ENCODE data around the gene SUGP1.
"Not testable (repeated sequence)": the region's sequence is repeated elsewhere in the genome, so short reads cannot be mapped to it uniquely, and the experiment has no call there.

SUGP1 gene

DNA sequence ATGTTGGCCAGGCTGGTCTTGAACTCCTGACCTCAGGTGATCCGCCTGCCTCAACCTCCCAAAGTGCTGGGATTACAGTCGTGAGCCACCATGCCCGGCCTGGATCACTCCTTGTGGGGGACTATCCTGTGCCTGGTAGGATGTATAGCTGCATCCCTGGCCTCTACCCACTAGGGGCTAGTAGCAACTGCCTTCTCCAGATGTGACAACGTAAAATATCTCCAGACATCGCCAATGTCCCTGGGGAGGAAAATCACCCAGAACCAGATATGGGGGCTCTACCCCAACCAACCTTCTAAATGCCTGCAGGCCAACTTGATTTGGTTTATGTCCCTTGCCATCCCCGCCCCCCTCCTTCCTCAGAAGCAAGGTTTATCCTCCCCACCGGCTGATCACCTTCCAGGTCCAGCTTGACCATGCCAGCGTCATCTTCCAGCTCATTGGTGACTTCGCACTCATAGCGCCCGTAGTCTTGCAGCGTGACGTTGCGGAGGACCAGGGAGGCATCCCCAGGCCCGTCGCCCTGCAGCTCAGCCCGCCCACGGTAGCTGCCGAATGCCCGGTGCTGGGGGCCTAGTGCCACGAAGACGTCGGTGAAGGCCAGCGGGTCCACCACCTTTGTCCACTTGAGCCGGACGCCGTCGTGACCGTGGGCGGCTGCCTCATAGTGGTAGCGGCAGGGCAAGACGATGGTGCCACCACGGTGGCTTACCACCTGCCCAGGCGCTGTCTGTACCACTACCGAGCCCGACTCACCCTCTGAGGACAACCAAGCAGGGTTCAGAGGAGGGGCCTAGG, 59.7 kb downstream of the SUGP1 start:
- no peak for DNase-seq

DNA sequence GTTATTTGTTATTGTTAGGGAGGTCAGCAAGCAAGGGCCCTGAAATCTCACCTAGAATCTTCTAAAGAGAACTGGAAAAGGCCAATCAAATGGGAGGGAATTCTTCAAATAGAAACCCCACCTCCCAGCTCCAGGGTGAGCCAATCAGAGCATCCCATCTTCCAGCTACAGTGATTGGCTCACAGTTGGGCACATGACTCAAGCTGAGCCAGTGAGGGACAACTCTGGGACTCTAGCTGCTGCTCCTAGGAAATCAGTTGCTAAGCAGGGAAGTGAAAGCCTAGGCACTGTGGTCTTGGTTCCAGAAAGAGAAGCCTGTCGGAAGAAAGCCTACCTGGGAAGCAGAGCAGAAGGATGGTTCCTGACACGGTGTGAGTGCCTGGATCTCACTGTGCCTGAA, 60.6 kb downstream of the SUGP1 start:
- DNase-seq = peak; percentile 39

DNA sequence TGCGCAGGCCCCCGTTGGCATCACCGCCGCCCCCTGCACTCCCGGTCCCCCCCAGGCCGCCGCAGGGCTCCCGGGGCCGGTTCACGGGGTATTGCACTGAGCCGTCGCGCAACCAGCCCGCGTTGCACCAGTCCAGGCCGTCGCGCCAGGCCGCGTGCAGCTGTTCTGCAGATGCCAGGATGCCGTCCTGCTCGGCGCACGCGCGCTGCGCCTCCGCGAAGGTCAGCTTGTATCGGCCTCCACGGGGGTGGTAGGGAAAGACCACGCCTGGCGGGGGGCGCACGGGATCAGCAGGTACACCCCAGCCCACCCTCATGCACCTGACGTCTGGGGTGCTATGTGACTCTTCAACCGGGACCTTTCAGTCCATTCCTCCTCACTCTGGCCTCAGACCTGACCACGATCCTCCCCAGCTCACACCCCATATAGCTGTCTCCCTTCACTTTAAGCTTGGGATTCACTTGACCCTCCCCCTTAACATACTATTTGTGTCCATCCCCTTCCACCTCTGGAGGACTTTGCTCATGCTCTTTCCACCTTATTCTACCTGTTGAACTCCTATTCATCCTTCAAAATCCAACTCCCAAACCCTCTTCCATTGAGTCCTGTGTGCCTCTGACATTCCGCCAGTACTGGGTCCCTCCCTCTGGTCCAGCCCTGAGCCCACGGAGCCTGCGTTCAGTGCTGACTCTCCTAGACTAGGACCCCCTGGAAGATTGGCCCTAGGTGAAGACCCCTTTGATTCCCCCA, 61.5 kb downstream of the SUGP1 start:
- DNase-seq = no peak

DNA sequence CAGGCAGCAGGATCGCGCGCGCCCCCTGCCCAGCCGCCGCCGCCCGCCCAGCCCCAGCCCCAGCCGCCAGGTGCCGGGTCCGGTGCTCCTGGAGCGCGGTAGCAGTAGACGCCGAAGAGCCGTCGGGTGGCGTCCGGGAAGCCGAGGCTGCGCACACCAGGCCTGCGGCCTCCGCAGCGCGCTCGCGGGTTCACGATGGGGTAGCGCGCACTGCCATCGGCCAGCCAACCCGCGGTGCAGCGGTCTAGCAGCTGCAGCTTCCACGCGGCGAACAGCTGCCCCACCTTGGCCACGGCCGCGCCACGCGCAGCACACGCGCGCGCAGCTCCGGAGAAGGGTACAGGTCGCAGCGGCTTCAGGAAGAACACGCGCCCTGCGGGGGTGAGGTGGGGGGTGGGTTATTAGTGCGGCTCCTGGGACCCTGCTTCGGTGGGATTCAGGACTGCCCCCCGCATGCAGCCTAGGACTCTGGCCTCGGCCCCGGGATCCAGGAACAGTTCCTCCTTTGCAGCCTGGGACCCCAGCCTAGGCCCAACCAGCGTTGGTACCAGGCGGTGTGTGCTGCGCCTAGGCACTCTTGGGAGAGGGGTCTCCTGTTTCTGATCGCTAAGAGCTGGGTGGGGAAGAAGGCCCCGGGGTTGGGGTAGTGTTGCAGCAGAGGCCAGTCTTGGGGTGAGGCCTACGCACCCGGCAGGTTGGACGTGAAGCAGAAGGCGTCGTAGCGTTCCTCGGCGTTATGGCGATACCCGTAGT, 62.3 kb downstream of the SUGP1 start:
- DNase-seq = no peak

DNA sequence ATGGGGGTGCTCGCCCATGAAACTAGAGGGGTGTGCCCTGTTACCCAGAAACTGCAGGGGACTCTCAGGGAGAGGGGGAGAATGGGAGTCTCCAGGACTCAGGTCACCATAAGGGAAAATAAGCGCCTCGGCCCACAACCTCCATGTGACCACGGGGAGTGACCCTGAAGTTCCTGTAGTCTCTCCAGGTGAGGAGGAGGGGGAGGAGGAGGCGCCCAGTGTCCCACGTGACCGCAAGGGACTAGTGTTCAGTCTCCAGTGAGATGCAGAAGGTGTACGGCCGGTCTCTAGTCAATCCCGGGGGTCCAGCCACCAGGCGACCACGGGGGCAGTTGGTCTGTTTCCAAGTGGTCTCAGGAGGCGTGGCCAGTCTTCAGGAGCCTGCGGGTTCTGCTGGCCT, 63.2 kb downstream of the SUGP1 start:
- no peak for DNase-seq

DNA sequence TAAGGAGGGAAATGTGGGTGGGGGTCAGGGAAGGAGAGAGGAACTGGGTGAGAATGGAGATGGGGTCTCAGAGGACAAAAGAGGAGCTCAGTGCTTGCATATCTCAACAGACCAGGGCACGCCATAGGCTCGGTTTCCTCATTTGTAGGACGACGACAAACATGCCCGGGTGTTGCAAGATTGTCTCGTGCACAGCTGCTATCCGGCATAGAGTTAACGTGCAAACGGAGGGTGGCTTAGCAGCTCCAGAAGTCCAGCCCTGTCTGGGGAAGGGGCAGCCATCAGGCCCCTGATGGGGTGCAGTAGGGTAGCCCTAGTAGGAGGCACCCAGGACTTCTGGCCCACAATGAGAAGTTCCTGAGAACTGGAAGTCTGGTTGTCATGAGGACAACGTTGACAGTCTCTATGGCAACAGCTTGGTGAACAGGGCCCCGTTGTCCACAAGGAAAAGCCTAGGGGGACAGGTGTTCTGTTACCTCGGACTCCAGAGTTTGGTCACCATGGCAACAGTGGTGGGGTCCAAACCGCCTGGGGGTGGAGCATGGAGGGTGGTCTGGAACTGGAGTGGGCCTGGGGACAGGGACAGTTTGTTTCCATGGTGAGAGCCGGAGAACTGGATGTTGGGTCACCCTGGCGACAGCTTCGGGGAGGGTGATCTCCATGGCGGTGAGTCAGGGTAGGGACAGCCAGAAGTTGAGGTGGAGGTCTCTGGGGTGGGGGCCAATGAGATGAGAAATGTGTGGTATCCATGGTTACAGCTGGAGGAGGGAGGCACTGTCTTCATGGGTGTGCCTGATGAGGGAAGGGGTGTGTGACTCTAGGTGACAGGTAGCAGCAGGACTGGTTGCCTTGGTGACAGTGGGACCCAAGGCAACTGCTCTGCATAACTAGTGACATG, 64.0 kb downstream of the SUGP1 start:
- no peak for DNase-seq

DNA sequence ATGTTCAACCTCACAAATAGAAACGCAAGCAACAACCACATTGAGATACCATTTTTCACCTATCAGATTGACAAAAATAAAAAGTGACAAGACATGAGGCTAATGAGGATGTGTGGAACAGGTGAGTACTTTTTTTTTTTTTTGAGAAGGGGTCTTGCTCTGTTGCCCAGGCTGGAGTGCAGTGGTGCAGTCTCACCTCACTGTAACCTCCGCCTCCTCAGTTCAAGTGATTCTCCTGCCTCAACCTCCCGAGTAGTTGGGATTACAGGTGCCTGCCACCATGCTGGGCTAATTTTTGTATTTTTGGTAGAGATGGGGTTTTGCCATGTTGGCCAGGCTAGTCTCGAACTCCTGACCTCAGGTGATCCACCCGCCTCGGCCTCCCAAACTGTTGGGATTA, 66.9 kb downstream of the SUGP1 start:
- DNase-seq = not testable (repeated sequence)

DNA sequence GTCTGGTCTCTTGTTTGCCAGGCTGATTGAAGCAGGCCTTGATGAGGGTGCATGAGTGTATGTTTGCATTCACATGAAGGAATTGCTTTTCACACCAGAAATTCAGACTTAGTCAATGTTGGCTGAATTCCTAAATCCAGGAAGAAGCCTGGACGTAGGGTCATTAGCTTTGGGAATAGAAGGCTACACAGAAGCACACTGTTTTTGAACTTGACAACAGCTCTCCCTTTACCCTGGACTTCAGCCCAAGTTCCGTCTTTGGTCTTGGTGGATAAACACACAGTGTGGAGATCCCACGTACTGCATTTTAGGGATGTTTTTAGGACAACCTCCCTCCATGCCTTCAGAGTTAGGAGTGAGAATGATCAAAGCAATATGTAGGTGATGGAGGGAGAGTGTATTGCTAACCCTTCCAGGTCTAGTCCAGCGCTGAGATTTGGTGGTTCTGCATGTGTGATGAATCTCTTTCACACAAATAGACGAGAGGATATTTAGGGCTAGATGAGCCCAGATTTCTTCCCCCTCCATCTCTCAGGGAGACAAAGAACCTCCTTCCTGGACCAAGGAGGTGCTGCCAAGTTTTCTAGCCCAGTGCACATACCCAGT, 70.0 kb downstream of the SUGP1 start:
- DNase-seq = no peak

DNA sequence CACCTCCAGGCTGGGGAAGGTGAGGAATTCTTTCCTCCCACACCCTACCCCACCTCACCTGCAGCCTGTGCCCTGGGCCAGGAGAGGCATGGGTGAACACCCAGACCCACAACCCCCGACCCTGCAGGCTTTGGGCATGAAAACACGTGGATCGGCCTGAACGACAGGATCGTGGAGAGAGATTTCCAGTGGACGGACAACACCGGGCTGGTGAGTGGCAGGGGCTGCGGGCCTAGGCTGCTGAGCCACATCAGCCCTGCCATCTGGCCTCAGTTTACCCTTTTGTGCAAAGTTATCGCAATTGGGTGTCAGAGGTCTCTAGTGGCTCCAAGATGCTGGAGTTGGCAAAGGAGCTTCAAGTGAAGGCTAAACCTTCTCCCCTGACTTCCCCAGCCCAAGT, 79.8 kb downstream of the SUGP1 start:
- DNase-seq = no peak

DNA sequence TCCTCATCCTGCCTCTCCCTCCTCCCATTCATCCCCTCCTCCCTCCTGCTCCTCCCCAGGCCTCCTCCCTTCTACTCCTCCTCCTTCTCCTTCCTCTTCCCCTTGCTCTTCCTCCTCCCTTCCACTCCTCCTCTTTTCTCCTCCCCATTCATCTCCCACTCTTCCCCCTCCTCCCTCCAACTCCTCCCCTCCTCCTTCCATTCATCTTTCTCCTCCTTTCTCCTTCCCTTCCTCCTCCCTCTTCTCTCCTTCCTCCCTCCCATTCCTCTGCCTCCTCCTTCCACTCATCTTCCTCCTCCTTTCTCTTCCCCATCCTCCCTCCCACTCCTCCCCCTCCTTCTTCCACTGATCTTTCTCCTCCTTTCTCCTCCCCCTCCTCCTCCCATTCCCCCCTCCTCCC, 80.6 kb downstream of the SUGP1 start:
- DNase-seq = no peak

DNA sequence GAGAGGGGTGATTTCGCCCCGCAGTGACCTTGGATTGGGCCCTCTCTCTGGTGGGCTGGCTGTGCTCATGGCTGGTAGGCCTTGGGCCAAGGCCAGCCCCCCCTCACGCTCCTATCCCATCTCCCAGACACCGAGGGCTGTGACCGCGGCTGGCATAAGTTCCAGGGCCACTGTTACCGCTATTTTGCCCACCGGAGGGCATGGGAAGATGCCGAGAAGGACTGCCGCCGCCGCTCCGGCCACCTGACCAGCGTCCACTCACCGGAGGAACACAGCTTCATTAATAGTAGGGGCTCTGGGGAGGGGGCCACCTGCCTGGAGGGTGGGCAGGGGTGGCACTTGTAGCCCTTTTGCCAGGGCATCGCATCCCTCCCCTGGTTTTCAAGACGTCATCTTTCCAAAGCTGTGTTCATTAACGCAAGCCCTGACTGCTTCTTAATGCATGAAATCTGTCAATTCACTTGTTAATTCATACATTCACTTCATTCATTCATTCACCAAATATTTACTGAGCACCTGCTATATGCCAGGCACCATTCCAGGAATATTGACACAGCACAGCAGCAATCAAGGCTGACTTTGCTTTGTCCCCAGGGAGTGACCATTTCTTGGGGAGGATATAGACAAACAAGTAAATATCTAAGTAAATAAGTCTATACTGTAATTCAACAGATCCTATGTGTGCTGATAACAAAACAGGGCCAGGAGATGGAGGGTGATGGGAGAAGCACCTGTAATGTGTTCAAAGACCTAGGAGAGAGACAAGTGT, 82.0 kb downstream of the SUGP1 start:
- no peak for DNase-seq

DNA sequence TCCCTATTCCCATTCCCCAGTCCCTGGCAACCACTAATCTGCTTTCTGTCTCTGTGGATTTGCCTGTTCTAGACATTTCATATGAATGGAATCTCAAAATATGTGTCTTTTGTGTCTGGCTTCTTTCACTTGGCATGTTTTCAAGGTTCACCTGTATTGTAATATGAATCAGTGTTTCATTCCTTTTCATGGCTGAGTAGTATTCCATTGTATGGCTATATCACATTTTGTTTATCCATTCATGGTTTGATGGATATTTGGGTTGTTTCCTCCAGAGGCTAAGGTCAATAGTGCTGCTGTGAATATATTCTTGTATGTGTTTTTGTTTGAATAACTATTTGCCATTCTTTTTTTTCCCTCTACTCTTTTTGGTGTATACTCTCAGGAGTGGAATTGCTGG, 84.1 kb downstream of the SUGP1 start:
- DNase-seq = no peak

DNA sequence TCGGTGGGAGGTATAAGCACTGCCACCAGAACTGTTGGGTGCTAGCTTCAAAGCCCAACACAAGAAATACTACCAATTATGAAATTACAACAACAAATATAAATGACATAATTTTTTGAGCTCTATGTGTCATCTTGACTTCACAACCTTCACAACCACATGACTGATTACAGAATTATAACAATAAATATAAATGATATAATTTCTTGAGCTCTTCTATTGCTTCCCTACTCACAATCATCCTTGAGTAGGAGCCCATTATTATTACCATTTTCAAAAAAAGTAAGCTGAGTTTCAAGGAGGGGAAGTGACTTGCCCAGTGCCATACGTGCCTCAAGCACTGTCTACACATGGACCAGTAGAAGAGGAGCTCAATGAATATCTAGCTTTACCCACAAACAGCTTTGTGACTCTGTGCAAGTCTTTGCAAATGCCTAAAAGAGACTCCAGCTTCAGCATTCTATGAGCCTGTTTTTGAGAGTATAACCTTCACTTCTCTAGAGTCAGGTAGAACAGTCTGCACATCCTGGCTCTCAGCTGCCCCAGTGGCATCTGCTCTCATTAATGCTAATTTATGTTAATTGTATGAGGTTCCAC, 86.0 kb downstream of the SUGP1 start:
- no peak for DNase-seq

DNA sequence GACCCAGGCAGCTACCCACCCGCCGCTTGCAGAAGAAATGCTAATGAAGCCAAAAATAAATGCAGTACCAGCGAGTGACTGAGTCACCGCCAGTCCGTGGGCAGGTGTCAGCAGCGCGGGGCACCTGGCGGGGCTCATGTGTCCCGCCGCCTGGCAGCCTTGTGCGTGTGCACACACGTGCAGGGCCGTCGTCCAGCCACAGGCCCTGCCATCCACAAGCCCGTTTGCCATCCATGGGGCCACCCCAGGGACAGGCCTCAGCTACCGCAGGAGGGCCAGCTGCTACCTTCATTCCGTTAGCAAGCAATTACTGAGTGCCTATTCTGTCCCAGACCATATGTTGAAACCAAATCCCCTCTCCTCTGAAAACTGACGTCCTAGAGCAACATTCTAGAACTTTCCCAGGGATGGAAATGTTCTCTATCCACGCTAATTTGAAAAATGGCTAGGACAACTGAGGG, 88.0 kb downstream of the SUGP1 start:
- DNase-seq = no peak

DNA sequence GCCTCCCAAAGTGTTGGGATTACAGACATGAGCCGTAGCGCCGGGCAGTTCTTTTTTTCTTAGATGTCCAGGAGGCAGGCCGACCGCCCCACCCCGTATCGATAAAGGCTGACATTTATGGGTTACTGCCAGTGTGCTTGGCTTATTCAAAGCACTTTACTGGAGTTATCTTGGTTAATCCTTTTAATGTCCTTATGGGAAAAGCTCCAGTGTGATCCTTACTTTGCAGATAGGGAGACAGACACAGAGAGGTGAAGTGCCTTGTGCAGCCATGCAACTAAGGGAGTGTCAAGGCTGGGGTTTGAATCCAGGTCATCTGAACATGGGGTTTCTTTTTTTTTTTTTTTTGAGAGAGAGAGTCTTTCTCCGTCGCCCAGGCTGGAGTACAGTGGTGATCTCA, 89.3 kb downstream of the SUGP1 start:
- no peak for DNase-seq

DNA sequence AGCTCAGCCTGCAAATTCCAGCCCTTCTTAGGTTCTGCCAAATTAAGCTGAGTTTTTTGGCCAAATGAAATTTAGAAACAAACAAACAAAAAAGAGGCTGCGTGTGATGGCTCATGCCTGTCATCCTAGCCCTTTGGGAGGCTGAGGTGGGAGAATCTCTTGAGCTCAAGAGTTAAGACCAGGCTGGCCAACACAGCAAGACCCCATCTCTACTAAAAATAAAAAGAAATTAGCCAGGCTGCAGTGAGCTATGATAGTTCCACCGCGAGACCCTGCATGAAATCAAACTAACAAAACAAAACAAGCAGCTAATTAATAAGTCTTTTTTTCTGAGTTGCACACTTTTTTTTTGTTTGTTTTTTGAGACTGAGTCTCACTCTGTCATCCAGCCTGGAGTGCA, 90.6 kb downstream of the SUGP1 start:
- no peak for DNase-seq

DNA sequence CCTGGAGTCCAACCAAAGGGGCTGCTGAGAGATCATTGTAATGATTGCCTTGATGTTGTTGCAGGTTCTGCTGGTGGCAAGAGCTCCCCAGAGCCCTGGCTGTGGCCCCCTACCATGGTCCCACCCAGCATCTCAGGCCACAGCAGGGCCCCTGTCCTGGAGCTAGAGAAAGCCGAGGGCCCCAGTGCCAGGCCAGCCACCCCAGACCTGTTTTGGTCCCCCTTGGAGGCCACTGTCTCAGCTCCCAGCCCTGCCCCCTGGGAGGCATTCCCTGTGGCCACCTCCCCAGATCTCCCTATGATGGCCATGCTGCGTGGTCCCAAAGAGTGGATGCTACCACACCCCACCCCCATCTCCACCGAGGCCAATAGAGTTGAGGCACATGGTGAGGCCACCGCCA, 93.1 kb downstream of the SUGP1 start:
- DNase-seq = no peak

DNA sequence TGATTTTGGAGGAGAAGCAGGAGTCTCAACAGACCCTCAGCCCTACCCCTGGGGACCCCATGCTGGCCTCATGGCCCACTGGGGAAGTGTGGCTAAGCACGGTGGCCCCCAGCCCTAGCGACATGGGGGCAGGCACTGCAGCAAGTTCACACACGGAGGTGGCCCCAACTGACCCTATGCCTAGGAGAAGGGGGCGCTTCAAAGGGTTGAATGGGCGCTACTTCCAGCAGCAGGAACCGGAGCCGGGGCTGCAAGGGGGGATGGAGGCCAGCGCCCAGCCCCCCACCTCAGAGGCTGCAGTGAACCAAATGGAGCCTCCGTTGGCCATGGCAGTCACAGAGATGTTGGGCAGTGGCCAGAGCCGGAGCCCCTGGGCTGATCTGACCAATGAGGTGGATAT, 93.6 kb downstream of the SUGP1 start:
- DNase-seq = no peak

DNA sequence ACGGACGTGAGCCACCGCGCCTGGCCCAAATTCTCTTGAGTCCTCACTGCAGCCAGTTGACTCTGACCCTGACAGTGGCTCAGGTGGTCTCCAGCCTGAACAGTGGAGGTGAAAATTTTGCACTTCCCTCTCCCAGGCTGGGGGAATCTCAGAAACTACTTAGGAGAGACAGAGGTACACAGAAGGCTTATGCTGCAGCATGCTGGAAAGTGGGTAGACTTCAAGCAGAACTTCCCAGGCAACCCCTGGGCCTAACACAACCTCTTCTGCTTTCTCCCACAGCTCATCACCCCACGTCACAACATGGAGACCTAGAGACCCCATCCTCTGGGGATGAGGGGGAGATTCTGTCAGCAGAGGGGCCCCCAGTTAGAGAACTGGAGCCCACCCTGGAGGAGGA, 94.1 kb downstream of the SUGP1 start:
- no peak for DNase-seq

Measured in NCI-H226 (cell line).